DMS 273 (cell line): ENCODE measurements around the gene APCDD1.
A peak's percentile ranks its signal among the peaks of the same experiment; 100 is the strongest.

Experiments
- DNase-seq: peaks from one replicate; lab custom pipeline; 2025; ENCODE audit not compliant: unreplicated experiment; lab: John Stamatoyannopoulos, UW

APCDD1 gene

DNA sequence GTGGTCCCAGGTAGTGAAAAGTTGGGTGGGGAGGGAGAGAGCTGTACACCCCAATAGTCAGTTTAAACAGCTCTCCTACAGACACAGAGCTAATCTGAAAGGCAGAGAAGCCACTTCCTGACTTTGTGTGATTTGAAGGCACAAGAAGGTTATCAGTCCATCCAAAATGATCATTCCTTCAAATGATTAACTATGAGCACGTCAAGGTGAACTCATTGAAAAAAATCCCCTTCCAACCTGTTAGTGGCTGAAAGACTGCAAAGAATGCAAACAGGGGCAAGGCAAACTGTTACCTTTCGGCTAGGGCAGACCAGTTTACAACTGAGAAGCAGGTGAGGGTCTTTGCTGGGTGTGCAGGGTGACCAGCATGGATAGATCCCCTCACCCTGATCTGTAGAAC, 22.8 kb upstream of the APCDD1 start:
- DNase-seq, result no peak

DNA sequence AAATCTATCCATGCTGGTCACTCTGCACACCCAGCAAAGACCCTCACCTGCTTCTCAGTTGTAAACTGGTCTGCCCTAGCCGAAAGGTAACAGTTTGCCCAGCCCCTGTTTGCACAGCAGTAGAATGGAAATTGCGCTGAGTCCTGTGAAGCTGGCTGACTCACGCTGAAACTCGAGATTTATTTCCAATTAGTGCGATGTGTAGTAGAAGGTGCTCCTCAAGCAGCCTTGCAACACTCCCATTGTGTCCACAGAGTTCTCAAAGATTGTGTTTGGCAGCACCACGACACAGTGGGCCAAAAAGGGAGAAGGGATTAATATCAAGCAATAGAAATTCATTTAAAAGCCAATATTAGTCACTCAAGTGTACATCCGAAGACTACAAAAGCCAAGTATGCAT, 21.7 kb upstream of the APCDD1 start:
- DNase-seq, result no peak

DNA sequence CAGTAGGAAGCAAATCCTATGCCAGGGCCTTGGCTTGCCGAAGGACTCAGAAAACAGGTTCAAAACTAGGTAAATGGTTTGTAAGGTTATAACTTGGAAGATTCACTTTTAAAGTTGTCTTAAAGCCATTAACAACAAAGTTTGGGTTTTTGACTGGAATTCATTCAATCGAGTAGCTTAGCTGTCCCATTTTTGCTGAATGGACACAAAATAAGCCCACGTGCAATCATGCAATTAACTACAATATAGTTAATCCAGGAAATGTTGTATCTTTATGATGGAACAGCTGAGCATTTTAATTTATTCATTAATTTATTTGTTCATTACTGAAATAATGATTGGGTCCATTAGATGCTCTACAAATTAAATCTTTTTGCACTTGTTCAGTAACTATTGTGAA, 18.3 kb upstream of the APCDD1 start:
- DNase-seq, result no peak

DNA sequence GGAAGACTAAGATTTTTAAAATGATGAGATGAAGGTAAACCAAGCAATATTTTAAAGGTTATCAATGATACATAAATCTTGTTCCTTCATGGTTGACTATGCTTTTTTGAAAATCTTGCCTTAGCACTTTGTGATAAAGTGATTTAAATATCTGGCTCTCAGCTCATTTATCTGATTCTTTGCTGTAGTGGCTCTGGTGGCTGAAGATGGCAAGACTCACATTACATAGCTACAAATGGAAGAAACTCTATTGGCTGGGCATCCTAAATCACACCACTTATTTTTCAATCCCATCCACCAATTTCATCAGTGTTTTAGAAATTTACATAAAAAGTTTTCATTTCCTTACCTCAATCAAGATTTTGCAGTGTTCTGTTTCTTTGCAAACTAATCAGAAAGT, 16.6 kb upstream of the APCDD1 start:
- DNase-seq, result no peak

DNA sequence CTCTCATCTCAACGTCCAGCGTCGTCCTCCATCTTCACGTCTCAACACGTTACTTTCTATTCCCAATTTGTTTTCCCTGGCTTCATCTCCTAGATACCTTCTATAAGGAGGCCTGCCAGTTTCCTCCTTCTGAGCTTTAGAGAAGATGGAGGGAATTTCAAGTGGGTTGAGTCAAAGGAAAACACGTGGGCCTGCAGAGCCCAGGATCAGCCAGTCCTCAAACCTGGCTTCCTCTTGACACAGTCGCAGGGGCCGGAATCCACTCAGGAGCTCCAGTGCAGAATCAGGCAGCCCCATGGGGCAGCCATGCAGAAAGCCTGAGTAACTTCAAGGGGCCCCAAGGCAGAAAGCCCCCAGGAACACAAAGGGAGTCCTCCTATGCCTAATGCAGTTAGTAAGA, 14.5 kb upstream of the APCDD1 start:
- DNase-seq, result no peak

DNA sequence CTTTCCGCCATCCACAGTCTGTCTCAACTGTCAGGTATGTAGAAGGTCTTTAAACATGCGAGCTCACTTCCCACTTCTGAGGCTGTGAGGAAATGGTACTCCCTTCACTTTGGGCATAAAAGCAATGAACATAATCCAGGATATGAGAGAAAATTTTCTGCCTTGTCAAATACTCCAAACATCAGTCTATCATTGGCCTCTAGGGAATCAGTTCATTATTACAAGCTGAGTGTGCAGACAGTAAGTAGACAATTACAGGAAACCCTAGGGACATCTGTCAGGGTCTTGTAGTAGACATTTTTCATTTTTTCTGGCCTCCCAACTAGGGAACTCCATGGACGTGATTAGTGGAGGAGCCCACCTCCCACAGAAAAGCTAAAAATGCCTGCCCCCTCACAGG, 13.6 kb upstream of the APCDD1 start:
- no peak for DNase-seq

DNA sequence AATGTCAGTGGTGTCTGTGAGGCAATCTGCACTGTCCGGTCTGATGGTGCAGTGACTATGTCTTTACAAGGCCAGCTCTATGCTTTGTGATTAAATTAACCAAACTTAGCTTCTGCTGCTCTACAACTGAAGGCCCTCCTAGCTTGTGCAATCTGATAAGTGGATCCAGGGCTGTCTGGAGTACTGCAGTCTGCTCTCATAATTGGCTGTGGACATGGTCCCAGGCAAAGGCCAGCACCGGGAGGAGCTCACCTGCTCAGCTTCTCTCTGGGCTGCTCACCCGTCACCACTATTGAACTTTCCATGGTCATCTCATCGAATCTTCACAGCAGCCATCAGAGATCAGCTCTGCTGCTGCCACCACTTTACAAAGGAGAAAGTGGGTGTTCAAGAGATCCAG, 13.0 kb upstream of the APCDD1 start:
- DNase-seq, result no peak

DNA sequence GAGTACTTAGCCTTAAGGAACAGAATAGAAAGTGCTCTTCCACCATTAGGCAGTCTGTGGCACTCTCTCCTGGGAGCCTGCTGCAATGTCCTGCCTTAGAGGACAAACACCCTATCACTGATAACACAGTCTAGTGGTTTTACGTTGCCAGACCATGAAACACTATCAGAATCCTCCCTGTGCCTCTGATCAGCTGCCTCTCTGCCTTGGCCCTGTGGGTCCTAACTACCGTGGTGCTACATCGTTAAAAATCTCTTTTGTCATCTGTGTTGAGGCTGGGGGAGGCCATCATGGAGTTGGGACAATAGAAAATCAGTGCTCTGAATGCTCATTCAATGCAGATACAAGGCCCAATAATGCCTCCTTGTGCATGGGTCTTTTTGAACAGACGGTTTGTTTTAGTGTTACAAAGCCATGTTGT, 11.9 kb upstream of the APCDD1 start:
- DNase-seq, result no peak

DNA sequence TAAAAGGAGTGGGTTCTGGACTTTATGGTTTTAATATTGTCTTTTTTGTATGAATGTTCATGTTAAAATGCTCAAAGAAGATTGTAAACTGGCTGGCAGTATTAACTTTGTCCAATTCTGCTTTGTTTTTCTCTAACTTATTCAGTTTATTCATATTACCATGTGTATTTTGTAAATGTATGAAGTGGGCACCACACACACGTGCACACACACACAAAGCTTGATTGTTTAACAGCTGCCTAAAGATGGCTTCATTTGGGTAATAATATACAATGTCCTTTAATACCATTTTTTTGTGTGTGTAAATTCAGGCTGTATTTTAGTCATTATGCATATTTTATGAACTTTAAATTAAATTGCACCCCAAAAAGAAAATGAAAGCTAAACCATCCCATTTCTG, 11.4 kb upstream of the APCDD1 start:
- no peak for DNase-seq

DNA sequence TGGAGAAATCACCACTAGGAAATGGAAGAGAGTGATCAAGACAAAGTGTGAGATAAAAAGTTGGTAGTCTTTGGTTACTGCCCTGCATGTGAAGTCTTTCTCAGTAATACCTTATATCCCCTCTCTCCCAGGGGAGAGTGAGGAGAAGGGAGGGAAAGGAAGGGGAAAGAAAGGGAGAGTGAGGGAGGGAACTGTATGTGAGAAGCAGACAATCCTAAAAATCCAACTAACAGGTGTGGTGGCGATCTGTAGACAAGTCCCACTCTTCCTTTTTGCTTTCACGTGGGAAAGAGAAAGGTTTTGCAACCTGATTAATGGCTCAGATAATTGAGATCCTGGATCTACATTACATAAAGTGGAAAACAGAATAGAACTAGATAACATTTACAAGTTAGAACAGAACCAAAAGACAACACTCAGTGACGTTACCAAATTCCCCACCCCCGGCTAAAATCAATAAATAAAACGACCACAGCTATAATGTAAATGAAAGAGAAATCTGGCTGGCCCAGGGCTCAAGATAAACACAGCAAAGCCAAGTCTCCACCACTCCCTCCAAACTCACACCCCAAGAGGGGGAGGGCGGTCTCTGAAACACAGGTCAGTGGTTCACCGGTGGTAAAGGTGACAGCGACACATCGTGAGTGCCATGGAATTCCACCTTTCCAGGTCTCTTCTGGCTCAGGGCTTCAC, 10.0 kb upstream of the APCDD1 start:
- no peak for DNase-seq

DNA sequence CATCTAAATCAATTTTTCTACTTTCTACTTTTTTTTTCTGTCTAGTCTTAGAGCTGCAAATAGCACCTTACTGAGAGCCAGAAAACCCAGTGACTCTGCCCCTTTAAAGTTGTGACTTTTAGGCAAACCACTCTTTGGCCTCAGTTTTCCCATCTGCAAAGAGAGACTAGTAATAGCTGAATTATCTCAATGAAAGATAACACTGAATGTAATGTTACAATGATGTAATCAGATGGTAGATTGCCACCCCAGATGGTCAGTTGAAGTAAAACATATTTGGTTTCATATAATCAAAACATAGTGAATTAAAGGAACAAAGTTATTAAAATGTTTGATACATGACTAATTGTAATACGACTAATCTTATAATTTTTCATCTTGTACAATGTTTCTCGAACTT, 5.0 kb upstream of the APCDD1 start:
- DNase-seq, result peak; percentile 53

DNA sequence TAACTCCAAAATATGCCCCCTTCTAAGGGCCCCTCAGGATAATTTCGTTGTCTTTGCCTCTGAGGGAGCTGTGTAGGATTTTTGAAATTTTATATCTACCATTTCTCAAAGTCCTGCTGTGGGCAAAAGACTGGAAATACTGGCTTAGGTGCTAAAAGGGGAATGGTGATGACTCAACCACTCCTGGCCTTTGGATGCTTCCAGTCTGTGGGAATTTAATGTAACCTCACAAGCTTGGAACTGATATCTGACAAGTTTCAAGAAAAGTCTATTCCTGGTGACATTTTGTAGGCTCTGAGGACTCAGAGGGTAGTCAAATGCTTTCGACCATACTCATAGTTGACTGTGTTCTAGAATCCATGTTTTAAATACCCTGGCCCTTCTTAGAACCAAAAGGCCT, 3.4 kb upstream of the APCDD1 start:
- no peak for DNase-seq

DNA sequence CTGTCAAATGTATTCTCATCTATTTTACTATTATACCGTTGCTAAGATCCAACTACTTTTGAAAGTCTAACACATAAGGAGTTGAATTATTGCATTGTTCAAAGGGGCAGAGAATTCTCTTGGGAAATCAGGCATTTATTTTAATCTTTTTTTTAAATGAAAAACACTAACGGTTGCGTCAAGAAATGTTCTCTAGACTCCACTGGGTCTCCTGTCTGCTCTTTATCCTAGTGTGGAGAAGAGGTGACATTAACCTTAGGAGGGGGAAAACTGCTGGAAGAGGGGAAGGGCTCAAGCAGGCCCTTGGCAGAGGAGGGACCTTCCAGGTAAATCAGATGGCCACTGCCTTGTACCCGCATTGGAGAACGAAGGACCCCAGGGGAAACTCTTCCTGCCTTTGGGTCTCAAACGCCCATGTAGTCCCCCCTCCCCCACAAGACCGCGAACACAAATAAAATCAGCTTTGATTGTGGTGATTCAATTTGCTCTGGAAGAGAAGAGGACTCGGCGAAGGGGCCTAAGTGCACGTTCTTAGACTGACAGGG, 1.1 kb upstream of the APCDD1 start:
- DNase-seq, result no peak

DNA sequence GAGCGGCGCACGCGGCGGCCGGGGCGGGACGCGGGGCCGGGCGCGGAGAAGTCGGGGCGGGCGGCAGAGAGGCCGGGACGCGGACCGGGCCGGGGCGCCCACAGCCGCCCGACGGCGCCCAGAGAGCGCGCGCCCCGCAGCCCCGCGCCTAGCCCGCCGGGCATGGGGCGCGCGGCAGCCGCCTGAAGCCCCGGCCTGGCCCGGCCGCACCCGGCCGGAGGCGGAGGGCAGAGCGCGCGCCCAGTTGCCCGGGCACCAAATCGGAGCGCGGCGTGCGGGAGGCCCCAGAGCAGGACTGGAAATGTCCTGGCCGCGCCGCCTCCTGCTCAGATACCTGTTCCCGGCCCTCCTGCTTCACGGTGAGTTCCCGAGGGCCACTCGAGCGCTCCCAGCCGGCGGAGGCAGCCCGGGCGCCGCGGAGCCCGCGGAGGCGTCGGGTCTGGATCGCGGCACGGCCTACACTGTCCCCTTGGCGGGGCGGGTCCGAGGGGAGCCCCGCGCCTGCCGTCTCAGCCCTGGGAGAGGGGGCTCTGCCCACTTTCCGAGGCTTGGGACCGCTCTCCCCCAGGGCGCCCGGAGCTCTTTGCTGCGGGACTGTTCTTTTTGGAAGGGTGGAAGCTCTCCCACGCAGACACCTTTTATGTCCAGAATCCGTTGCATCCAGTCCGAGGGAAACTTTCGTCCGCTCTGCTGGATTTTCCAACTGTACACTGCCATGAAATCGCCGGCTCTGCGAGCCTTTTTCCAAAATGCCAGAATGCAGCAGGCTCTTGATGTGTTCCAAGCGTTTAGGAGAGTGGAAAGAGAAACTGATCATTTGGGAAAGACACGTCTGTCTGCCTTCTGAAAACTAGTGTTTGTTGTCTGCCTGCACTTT, 484 bp downstream of the APCDD1 start:
- peak; percentile 77 for DNase-seq

DNA sequence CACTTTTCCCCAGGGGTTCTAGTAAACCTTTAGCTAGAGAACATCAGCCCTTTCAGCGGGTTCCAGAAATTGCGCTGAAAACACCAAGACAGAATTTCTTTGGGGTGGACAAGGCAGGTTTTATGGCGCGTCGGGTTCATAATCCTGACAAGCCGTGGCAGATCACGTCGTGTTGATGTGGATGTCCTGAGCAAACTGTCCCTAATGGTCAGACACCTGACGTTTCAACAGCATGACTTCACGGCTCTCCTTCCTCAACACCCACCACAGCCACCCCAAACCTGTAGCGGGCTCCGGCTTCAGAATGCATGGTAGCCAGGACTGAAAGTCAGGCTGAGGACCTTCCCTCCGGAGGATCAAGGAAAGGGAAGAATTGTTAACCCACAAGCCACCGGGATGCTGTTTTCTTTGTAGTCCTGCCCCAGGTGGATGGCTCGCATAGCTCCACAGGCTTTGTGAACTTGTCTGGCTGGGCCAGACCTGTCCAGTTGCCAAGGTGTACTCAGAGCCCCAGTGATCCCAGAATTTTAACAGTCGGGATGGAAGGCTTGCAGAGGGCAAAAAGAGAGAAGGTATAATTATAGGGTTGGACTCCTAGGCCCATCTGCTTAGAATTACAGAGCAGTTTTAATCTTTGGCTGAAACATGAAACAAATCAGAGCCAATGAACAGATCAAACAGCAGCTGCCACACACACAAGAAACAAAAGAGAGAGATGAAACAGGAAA, 1.5 kb downstream of the APCDD1 start:
- DNase-seq, result peak; percentile 76

DNA sequence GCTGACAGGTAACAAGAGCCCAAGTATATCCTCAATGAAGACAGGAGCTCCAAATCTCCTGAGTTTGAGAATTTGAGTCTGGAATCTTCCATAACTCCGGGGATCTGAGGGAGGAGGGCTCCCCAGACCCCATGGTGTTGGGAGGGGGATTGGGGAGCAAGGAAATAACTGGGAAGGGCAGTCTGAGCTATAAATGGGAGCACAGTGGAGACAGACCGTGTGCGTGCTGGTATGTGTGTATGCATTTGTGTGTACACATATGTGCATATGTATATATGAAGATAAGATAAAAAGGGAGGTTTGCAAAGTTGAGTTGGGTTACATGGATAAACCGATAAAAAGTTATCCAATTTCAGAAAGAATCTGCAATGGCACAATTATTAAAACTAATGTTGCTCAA, 2.3 kb downstream of the APCDD1 start:
- DNase-seq, result no peak

DNA sequence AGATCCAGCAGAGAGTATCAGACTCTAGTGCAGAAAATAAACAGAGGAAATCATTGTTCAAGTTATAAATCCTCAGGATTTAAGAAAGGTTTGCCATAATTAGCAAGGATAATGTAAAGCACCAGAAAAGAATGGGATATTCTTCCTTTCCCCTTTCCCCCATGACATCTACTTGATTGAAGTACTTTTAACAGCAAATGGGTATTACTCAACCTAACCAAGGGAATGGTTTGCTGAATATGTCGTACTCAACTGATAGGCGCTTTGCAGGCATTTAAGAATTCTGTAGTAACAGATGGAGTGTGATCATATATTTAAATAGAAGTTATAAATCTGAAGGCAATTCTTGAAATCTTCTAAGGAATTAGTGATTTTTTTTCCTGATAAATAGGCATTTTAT, 2.7 kb downstream of the APCDD1 start:
- DNase-seq, result no peak

DNA sequence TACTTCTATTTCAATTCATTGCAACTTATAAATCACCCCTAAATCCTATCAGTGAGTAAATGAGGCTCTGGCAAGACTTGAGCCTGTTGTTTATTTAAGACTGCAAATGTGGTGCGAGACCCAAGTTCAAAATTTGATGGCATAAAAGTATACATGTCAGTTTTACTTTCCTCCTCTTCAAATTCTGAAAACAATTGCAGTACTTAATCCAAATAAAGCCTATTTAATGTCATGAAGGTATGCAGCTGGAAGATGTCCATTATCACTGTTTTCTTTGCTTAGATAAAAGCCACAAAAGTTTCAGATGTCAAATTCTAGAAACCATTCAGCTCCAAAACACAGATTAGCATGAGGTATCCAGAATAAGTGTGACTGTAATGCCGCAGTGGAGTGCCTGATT, 3.3 kb downstream of the APCDD1 start:
- no peak for DNase-seq

DNA sequence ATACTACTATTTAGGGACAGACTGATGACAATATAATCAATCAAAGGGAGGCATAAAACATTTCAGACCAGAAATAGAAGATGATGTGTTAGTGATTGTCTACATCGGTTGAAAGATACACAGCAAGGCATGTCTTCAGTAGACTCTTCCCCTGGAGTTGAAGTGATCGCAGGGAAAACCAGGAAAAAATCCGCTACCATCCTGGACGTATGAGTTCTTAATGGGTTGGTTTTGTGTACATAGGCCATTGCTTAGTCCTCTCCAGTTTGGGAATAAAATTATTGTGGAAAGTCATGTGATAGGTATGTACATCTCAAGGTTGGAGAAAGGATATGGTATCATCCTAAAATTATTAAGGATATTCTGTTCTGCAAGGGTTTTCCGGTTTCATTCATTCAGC, 4.3 kb downstream of the APCDD1 start:
- DNase-seq, result no peak

DNA sequence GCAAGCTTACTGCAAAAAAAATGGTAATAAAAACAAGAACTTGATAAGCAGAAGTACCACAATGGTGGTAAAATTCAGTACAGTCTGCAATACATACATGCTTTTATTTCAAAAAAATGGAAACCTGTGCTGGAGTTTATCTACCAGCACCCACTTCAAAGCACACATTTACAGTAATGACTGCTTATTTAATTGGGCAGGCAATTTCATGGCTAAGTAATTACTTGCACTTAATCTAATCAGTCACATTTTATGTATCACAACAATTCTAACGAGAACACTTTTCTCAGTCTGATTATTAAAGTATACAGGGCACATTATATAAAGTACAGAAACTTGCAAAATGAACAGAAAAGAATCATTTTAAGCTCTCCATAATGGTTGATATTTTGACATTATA, 5.2 kb downstream of the APCDD1 start:
- no peak for DNase-seq

DNA sequence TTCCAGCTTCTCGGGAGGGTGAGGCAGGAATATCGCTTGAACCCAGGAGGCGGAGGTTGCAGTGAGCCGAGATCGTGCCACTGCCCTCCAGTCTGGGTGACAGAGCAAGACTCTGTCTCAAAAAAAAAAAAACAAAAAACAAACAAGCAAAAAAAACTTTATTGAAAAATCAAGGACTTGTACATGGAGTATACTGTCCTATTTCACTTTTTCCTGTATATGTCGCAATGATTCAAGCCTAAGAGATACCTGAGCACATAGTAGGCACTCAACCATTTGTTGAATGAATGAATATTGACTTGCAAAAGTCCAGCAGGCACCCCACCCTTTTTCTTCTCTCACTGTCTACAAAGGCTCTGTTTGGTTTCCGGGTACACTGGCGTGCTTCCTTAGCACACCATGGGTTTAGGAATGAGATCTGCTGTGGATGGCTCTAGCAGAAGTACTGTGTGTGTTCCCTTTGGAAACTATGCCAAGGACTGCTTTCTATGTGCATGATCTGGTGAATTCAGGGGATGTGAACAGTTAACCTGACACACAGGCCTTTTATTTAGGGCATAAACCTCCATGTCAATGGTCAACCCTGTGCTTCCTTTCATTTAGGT, 6.1 kb downstream of the APCDD1 start:
- DNase-seq, result no peak
